Natural killer cell (primary cell): Measurements from ENCODE around the gene DUSP8. TPM values are rescaled to one million over a fixed set of nuclear protein-coding genes. Genes with fewer than 3 reads are reported as not detected.

ENCODE experiments used
- ATAC-seq, 3 donors: fragments of 150-1000 bp in 2 of 3; fragments of 200-7000 bp in 1 of 3; cut with Tn5 transposase; 1 replicate in 1 of 3; 2 replicates in 2 of 3; pipeline ENCODE4 v1.10.0; 2021; ENCODE audit warnings: mild to moderate bottlenecking in 2 of 3, moderate library complexity in 2 of 3
- DNase-seq, 2 donors: peaks; one replicate each; pipeline versions ENCODE4 v3.0.0 to v3.0.0-alpha.2; 2013 to 2021; ENCODE audit warnings: mixed read lengths in 1 of 2
- H3K27ac ChIP-seq: one replicate; pipeline ENCODE4 v1.5.1; 2013; ENCODE audit warnings: mild to moderate bottlenecking, low read length
- H3K27me3 ChIP-seq: one replicate; pipeline ENCODE4 v1.6.1; 2013; ENCODE audit warnings: low read length; ENCODE audit not compliant: control insufficient read depth, insufficient read depth
- H3K36me3 ChIP-seq: one replicate; pipeline ENCODE4 v1.6.1; 2013; ENCODE audit warnings: low read length; ENCODE audit not compliant: control insufficient read depth, insufficient read depth
- H3K4me1 ChIP-seq: one replicate; pipeline ENCODE4 v1.6.1; 2013; ENCODE audit warnings: low read length; ENCODE audit not compliant: control insufficient read depth, insufficient read depth
- H3K4me3 ChIP-seq: one replicate; pipeline ENCODE4 v1.5.1; 2013; ENCODE audit warnings: low read length
- H3K9me3 ChIP-seq: one replicate; pipeline ENCODE4 v1.6.1; 2013; ENCODE audit warnings: low read length; ENCODE audit not compliant: control insufficient read depth, insufficient read depth
- H3K27ac Mint-ChIP-seq, 2 donors: one replicate each; pipeline ENCODE4 v1.8.0; 2022; ENCODE audit warnings: mild to moderate bottlenecking in 2 of 2, mixed read lengths in 2 of 2, moderate library complexity in 1 of 2
- H3K27me3 Mint-ChIP-seq, 2 donors: one replicate each; pipeline ENCODE4 v1.8.0; 2022; ENCODE audit warnings: low read depth in 2 of 2, mixed read lengths in 2 of 2
- H3K36me3 Mint-ChIP-seq: one replicate; pipeline ENCODE4 v1.8.0; 2022; ENCODE audit warnings: mixed read lengths
- H3K4me1 Mint-ChIP-seq, 2 donors: one replicate each; pipeline ENCODE4 v1.8.0; 2022; ENCODE audit warnings: mixed read lengths in 2 of 2
- H3K4me3 Mint-ChIP-seq: one replicate; pipeline ENCODE4 v1.8.0; 2022; ENCODE audit warnings: mild to moderate bottlenecking, moderate library complexity, mixed read lengths
- H3K9me3 Mint-ChIP-seq, 2 donors: one replicate each; pipeline ENCODE4 v1.8.0; 2022; ENCODE audit warnings: mixed read lengths in 2 of 2
- CTCF ChIP-seq: fragments of 200-600 bp; IDR thresholded peaks from one replicate; pipeline ENCODE4 v1.8.0; 2022; ENCODE audit warnings: antibody characterized with exemption
- whole genome bisulfite sequencing: methylation state at CpG from one replicate; pipeline ENCODE4 v1.1.7; 2013; ENCODE audit warnings: missing lambda C conversion rate; ENCODE audit not compliant: insufficient coverage; 5-methylcytosine and 5-hydroxymethylcytosine counted together
- intact Hi-C: fragments of 100-400 bp; cut with micrococcal nuclease; formaldehyde crosslinking; loops from one replicate; pipeline ENCODE4 v1.14.2; 2022
- total RNA-seq, 4 donors: library from RNA; stranded (reverse); fragments of 120-200 nt in 1 of 4; gene quantifications; one replicate each; pipeline versions ENCODE4 v1.2.3 to v1.2.4, GENCODE V29; 2013 to 2022

DUSP8 gene
- total RNA-seq, 3 donors from 2014 or later (not counting 1 experiment from before 2014, with no cell fraction given): 24.1 to 47.3 (median 38.4) TPM

- ATAC-seq (no peak), DNase-seq (no peak)
- H3K36me3 ChIP-seq: peaks cover 18% of the 10 kb centered on the region
- no peak for TF ChIP-seq CTCF
- H3K36me3 Mint-ChIP-seq: no peaks in the 10 kb centered on the region
- H3K27ac ChIP-seq: no peak overlapping the region
- no peak overlapping the region for H3K4me3 ChIP-seq
- intact Hi-C loops: no loop called here
- H3K9me3 ChIP-seq: no peaks in the 10 kb centered on the region
- no peak overlapping the region for H3K4me3 Mint-ChIP-seq
- H3K4me1 Mint-ChIP-seq: peaks cover 39 to 41% of the 10 kb centered on the region in 2 donors
- WGBS: 97% methylated on average over 13 of the region's 16 CpGs
- peak overlapping the region in 1 of 2 donors; percentile 22 for H3K27ac Mint-ChIP-seq
- no peaks in the 10 kb centered on the region for H3K9me3 Mint-ChIP-seq
- H3K27me3 ChIP-seq: no peaks in the 10 kb centered on the region
- H3K27me3 Mint-ChIP-seq: peaks cover 2 to 8% of the 10 kb centered on the region in 2 donors
- H3K4me1 ChIP-seq: peaks cover 37% of the 10 kb centered on the region
These were observed 35.8 kb downstream of the DUSP8 start for GRCh38 chr11:1536065-1536843.

- Mint-ChIP-seq H3K4me3 (peak overlapping the region; percentile 21), H3K27me3 (peaks cover 0 to 8% of the 10 kb centered on the region in 2 donors), H3K4me1 (peaks cover 41 to 43% of the 10 kb centered on the region in 2 donors), H3K36me3 (no peaks in the 10 kb centered on the region), H3K27ac (no peak overlapping the region), H3K9me3 (no peaks in the 10 kb centered on the region)
- no peaks in the 10 kb centered on the region for H3K27me3 ChIP-seq
- H3K36me3 ChIP-seq: peaks cover 25% of the 10 kb centered on the region
- TF ChIP-seq CTCF: no peak
- no peak overlapping the region for H3K4me3 ChIP-seq
- intact Hi-C loops: no loop called here
- H3K27ac ChIP-seq: no peak overlapping the region
- DNase-seq: no peak
- peaks cover 46% of the 10 kb centered on the region for H3K4me1 ChIP-seq
- no peak for ATAC-seq
- no peaks in the 10 kb centered on the region for H3K9me3 ChIP-seq
- WGBS: 95% methylated on average over 14 of the region's 14 CpGs
These were observed 37.4 kb downstream of the DUSP8 start for GRCh38 chr11:1534682-1535081.

- Mint-ChIP-seq H3K27me3 (peaks cover 0 to 8% of the 10 kb centered on the region in 2 donors), H3K9me3 (no peaks in the 10 kb centered on the region), H3K4me1 (peaks cover 44 to 47% of the 10 kb centered on the region in 2 donors), H3K36me3 (no peaks in the 10 kb centered on the region), H3K27ac (no peak overlapping the region), H3K4me3 (peak overlapping the region; percentile 21)
- H3K9me3 ChIP-seq: no peaks in the 10 kb centered on the region
- WGBS: 98% methylated on average over 7 of the region's 7 CpGs
- peaks cover 25% of the 10 kb centered on the region for H3K36me3 ChIP-seq
- H3K4me1 ChIP-seq: peaks cover 46% of the 10 kb centered on the region
- no peak overlapping the region for H3K4me3 ChIP-seq
- no peak for DNase-seq
- TF ChIP-seq CTCF: no peak
- intact Hi-C loops: no loop called here
- ATAC-seq: no peak
- H3K27me3 ChIP-seq: no peaks in the 10 kb centered on the region
- no peak overlapping the region for H3K27ac ChIP-seq
These were observed 37.9 kb downstream of the DUSP8 start for GRCh38 chr11:1534171-1534570.

GRCh38 chr11:1533342-1533725 is 38.7 kb downstream of the DUSP8 start:
- Histone ChIP-seq H3K9me3 (no peaks in the 10 kb centered on the region), H3K27ac (no peak overlapping the region), H3K4me1 (peaks cover 46% of the 10 kb centered on the region), H3K36me3 (peaks cover 25% of the 10 kb centered on the region), H3K27me3 (no peaks in the 10 kb centered on the region), H3K4me3 (no peak overlapping the region)
- Mint-ChIP-seq H3K4me1 (peaks cover 49 to 56% of the 10 kb centered on the region in 2 donors), H3K36me3 (no peaks in the 10 kb centered on the region), H3K9me3 (no peaks in the 10 kb centered on the region), H3K27me3 (peaks cover 0 to 5% of the 10 kb centered on the region in 2 donors), H3K27ac (no peak overlapping the region), H3K4me3 (no peak overlapping the region)
- intact Hi-C loops: no loop called here
- peak in 1 of 3 donors; percentile 33 for ATAC-seq
- TF ChIP-seq CTCF: no peak
- no peak for DNase-seq
- WGBS: 75% methylated on average over 10 of the region's 10 CpGs
